HepG2 (cell line): Measurements from ENCODE around the gene TMCC2. TPM values are rescaled to one million over a fixed set of nuclear protein-coding genes. Genes with fewer than 3 reads are reported as not detected.

Experiments
- BHLHE40 ChIP-seq: IDR thresholded peaks from 2 replicates; pipeline ENCODE4 v1.6.1; 2011; ENCODE audit warnings: low read length, improper control_type of control experiment
- GATA4 ChIP-seq: sonication (generic); IDR thresholded peaks from 2 replicates; pipeline ENCODE4 v1.6.1; 2016; ENCODE audit warnings: antibody characterized with exemption, low read depth, borderline replicate concordance
- IKZF1 ChIP-seq: fragments of 450-650 bp; IDR thresholded peaks from 2 replicates; pipeline ENCODE4 v1.7.1; 2016
- KLF6 ChIP-seq: IDR thresholded peaks from 2 replicates; pipeline ENCODE4 v1.8.0; 2016; ENCODE audit warnings: missing biosample characterization, missing genetic modification reagents
- NONO ChIP-seq, 2 experiments: fragments of 450-650 bp in 1 of 2; sonication (generic) in 1 of 2; formaldehyde crosslinking in 1 of 2; IDR thresholded peaks in 1 of 2; conservative IDR thresholded peaks in 1 of 2; 2 replicates each; pipeline versions ENCODE4 v1.6.1 to v1.8.0; 2017 to 2022; ENCODE audit warnings: mild to moderate bottlenecking in 1 of 2, missing genetic modification reagents in 1 of 2, moderate library complexity in 1 of 2
- SAP130 ChIP-seq: IDR thresholded peaks from 2 replicates; pipeline ENCODE4 v1.6.1; 2016; ENCODE audit warnings: low read depth
- SATB2 ChIP-seq: sonication (generic); formaldehyde crosslinking; IDR thresholded peaks from 2 replicates; pipeline ENCODE4 v1.5.0; 2020; ENCODE audit warnings: missing genetic modification reagents
- SRY ChIP-seq: sonication (generic); formaldehyde crosslinking; IDR thresholded peaks from 2 replicates; pipeline ENCODE4 v1.8.0; 2022; ENCODE audit warnings: mild to moderate bottlenecking, missing genetic modification reagents
- TEAD3 ChIP-seq: optimal IDR thresholded peaks from 2 replicates; pipeline ENCODE3; 2016; ENCODE audit warnings: borderline replicate concordance
- ZC3H13 ChIP-seq: sonication (generic); formaldehyde crosslinking; IDR thresholded peaks from 2 replicates; pipeline ENCODE4 v1.8.1; 2023; ENCODE audit warnings: mild to moderate bottlenecking, missing genetic modification reagents, moderate library complexity
- ZNF136 ChIP-seq: sonication (generic); formaldehyde crosslinking; IDR thresholded peaks from 2 replicates; pipeline ENCODE4 v1.8.1; 2022; ENCODE audit warnings: low read depth, mild to moderate bottlenecking, moderate library complexity, missing genetic modification reagents
- ZNF501 ChIP-seq: sonication (generic); formaldehyde crosslinking; IDR thresholded peaks from 2 replicates; pipeline ENCODE4 v1.5.1; 2020; ENCODE audit warnings: mild to moderate bottlenecking, moderate library complexity, missing genetic modification reagents
- ZNF768 ChIP-seq: sonication (generic); formaldehyde crosslinking; IDR thresholded peaks from 2 replicates; pipeline ENCODE4 v1.4.0; 2020; ENCODE audit warnings: missing genetic modification reagents
- ZSCAN9 ChIP-seq: IDR thresholded peaks from 2 replicates; pipeline ENCODE4 v1.6.1; 2016; ENCODE audit warnings: borderline replicate concordance
- polyA plus RNA-seq, 8 experiments: library from polyadenylated mRNA; depleted of rRNA in 3 of 8; stranded (reverse) in 7 of 8; unstranded in 1 of 8; fragments of >200 nt; fragmentation: Illumina TruSeq in 4 of 8; extraction: Trizol in 4 of 8; gene quantifications; 2 replicates each; pipeline versions ENCODE4 v1.2.1 to v1.2.3, GENCODE V29; 2011 to 2016; ENCODE audit warnings: low read depth in 4 of 8, missing spikeins in 1 of 8, mixed read lengths in 1 of 8; ENCODE audit not compliant: insufficient read depth in 1 of 8
- total RNA-seq, 5 experiments: library from RNA; depleted of rRNA; stranded (reverse); fragments of >200 nt; fragmentation: Illumina TruSeq; extraction: Trizol; gene quantifications; 2 replicates each; pipeline ENCODE4 v1.2.3, GENCODE V29; 2016; ENCODE audit warnings: low read depth in 1 of 5
- TF ChIP-seq, protein P1 (sequence below): sonication (generic); formaldehyde crosslinking; IDR thresholded peaks from 2 replicates; pipeline ENCODE4 v1.4.0; 2020; ENCODE audit warnings: missing genetic modification reagents
- TF ChIP-seq, protein P2 (sequence below): sonication (generic); formaldehyde crosslinking; IDR thresholded peaks from 2 replicates; pipeline ENCODE4 v1.4.0; 2020; ENCODE audit warnings: mild to moderate bottlenecking, low read depth, missing genetic modification reagents
- TF ChIP-seq, protein P3 (sequence below): sonication (generic); formaldehyde crosslinking; IDR thresholded peaks from 2 replicates; pipeline ENCODE4 v1.4.0; 2020; ENCODE audit warnings: missing genetic modification reagents
- TF ChIP-seq, protein P4 (sequence below): sonication (generic); formaldehyde crosslinking; IDR thresholded peaks from 2 replicates; pipeline ENCODE4 v1.5.0; 2020; ENCODE audit warnings: missing genetic modification reagents
- TF ChIP-seq, protein P5 (sequence below): sonication (generic); formaldehyde crosslinking; IDR thresholded peaks from 2 replicates; pipeline ENCODE4 v1.4.0; 2020; ENCODE audit warnings: missing genetic modification reagents

TMCC2 gene
- total and polyA plus RNA-seq, 2 of the 13 experiments (the other 11 are each of a cell fraction or from before 2014, with no cell fraction given), result 0.12 to 0.24 TPM

DNA sequence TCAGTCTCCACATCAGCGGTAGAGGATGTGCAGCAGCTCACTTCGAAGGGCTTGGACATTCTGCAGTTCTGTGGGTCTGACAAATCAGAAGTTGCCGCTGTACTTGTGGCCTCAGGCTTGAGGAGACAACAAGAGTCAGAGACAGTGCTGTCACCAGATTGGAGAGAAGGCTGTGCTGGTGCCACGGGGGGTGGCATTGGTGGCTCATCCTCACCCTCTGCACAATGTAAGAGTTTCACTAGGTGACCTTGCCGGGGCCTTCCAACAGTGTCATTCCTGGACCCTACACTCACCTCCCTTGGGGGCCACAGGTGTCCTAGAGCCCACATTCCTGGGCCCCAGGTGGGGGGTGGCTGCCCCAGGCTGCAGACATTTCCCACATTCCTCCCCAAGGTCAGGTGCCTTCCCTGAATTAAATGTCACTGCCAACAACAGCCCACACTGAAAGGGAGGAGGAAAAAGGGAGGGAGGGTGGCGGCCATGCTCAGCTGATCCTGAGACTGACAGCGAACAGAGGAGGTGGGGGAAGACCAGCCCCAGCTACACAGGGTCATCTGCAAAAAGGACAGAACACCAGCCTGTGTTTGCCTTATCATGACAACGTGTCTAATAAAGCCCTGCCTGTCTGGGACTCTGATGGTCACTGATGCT is 46.4 kb downstream of the TMCC2 start (continued):
- TF ChIP-seq, protein P1, sequence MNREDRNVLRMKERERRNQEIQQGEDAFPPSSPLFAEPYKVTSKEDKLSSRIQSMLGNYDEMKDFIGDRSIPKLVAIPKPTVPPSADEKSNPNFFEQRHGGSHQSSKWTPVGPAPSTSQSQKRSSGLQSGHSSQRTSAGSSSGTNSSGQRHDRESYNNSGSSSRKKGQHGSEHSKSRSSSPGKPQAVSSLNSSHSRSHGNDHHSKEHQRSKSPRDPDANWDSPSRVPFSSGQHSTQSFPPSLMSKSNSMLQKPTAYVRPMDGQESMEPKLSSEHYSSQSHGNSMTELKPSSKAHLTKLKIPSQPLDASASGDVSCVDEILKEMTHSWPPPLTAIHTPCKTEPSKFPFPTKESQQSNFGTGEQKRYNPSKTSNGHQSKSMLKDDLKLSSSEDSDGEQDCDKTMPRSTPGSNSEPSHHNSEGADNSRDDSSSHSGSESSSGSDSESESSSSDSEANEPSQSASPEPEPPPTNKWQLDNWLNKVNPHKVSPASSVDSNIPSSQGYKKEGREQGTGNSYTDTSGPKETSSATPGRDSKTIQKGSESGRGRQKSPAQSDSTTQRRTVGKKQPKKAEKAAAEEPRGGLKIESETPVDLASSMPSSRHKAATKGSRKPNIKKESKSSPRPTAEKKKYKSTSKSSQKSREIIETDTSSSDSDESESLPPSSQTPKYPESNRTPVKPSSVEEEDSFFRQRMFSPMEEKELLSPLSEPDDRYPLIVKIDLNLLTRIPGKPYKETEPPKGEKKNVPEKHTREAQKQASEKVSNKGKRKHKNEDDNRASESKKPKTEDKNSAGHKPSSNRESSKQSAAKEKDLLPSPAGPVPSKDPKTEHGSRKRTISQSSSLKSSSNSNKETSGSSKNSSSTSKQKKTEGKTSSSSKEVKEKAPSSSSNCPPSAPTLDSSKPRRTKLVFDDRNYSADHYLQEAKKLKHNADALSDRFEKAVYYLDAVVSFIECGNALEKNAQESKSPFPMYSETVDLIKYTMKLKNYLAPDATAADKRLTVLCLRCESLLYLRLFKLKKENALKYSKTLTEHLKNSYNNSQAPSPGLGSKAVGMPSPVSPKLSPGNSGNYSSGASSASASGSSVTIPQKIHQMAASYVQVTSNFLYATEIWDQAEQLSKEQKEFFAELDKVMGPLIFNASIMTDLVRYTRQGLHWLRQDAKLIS (CRISPR knock-in tag), result no peak
- TF ChIP-seq SAP130 (CRISPR knock-in tag) (peak; percentile 28; the same call in 1 of the 2 replicates), ZNF136 (no peak), ZNF501 (CRISPR knock-in tag) (no peak), NONO (IDR thresholded peaks at IDR 0.05) (no peak), NONO (CRISPR knock-in tag; conservative IDR thresholded peaks at IDR 0.05) (no peak), TEAD3 (CRISPR knock-in tag) (peak; percentile 51), IKZF1 (no peak), GATA4 (no peak), ZSCAN9 (no peak), KLF6 (CRISPR knock-in tag) (no peak), BHLHE40 (no peak), SRY (CRISPR knock-in tag) (no peak), ZNF768 (no peak), SATB2 (CRISPR knock-in tag) (no peak), ZC3H13 (CRISPR knock-in tag) (0 out of 2 replicates have a peak, but pooled peaks have one; percentile 33)
- TF ChIP-seq, protein P2, sequence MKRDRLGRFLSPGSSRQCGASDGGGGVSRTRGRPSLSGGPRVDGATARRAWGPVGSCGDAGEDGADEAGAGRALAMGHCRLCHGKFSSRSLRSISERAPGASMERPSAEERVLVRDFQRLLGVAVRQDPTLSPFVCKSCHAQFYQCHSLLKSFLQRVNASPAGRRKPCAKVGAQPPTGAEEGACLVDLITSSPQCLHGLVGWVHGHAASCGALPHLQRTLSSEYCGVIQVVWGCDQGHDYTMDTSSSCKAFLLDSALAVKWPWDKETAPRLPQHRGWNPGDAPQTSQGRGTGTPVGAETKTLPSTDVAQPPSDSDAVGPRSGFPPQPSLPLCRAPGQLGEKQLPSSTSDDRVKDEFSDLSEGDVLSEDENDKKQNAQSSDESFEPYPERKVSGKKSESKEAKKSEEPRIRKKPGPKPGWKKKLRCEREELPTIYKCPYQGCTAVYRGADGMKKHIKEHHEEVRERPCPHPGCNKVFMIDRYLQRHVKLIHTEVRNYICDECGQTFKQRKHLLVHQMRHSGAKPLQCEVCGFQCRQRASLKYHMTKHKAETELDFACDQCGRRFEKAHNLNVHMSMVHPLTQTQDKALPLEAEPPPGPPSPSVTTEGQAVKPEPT (CRISPR knock-in tag), result no peak
- TF ChIP-seq, protein P3, sequence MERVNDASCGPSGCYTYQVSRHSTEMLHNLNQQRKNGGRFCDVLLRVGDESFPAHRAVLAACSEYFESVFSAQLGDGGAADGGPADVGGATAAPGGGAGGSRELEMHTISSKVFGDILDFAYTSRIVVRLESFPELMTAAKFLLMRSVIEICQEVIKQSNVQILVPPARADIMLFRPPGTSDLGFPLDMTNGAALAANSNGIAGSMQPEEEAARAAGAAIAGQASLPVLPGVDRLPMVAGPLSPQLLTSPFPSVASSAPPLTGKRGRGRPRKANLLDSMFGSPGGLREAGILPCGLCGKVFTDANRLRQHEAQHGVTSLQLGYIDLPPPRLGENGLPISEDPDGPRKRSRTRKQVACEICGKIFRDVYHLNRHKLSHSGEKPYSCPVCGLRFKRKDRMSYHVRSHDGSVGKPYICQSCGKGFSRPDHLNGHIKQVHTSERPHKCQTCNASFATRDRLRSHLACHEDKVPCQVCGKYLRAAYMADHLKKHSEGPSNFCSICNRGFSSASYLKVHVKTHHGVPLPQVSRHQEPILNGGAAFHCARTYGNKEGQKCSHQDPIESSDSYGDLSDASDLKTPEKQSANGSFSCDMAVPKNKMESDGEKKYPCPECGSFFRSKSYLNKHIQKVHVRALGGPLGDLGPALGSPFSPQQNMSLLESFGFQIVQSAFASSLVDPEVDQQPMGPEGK (CRISPR knock-in tag), result peak; percentile 79
- TF ChIP-seq, protein P4, sequence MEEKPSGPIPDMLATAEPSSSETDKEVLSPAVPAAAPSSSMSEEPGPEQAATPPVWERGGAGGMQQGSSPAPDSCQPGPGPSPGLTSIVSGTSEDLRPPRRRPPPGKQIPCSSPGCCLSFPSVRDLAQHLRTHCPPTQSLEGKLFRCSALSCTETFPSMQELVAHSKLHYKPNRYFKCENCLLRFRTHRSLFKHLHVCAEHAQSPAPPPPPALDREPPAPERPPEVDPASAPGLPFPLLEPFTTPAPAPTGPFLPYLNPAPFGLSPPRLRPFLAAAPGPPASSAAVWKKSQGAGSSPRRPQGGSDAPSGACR, result no peak
- TF ChIP-seq, protein P5, sequence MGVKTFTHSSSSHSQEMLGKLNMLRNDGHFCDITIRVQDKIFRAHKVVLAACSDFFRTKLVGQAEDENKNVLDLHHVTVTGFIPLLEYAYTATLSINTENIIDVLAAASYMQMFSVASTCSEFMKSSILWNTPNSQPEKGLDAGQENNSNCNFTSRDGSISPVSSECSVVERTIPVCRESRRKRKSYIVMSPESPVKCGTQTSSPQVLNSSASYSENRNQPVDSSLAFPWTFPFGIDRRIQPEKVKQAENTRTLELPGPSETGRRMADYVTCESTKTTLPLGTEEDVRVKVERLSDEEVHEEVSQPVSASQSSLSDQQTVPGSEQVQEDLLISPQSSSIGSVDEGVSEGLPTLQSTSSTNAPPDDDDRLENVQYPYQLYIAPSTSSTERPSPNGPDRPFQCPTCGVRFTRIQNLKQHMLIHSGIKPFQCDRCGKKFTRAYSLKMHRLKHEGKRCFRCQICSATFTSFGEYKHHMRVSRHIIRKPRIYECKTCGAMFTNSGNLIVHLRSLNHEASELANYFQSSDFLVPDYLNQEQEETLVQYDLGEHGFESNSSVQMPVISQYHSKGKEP (CRISPR knock-in tag), result no peak
